Right lobe of liver (tissue), 4 donors: ENCODE data around the gene ING2.

Experiments used
- POLR2A ChIP-seq: fragments of 450-650 bp; IDR thresholded peaks from one replicate; pipeline ENCODE4 v1.6.1; 2017; ENCODE audit warnings: antibody characterized with exemption, mild to moderate bottlenecking
- TF ChIP-seq, protein P1 (sequence below), 4 donors: fragments of 200-600 bp in 3 of 4; fragments of 450-650 bp in 1 of 4; IDR thresholded peaks; one replicate each; pipeline versions ENCODE4 v1.5.1 to v1.8.0; 2016 to 2022; ENCODE audit warnings: antibody characterized with exemption in 4 of 4, mild to moderate bottlenecking in 2 of 4
- donor health status: DM: no; HTN: no; CAD: no.
- donor health status: DM: no; HTN: no; CAD: no.
- donor health status: DM: no; HTN: yes; CAD: no.

DNA sequence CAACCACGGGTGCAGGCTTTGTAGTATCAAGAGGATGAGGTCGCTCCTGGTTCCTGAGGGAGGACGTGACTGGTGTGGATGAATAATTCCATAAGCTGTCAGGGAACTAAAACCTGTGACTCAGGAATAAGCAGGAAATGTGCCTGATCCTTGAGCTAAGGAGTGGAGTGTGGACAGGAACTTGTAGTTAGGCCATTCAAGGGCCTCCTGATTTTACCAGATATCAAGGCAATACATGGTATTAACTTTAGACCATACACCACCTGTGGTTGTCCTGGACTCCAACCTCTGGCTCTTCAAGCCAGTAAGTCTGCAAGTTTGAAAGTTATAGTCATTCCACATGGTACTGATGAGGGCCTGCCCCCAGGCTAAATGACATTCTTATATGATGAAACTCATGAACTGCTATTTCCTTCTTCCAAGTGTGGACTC lies 12.1 kb upstream of the ING2 start:
- no peak for TF ChIP-seq POLR2A
- TF ChIP-seq, protein P1, sequence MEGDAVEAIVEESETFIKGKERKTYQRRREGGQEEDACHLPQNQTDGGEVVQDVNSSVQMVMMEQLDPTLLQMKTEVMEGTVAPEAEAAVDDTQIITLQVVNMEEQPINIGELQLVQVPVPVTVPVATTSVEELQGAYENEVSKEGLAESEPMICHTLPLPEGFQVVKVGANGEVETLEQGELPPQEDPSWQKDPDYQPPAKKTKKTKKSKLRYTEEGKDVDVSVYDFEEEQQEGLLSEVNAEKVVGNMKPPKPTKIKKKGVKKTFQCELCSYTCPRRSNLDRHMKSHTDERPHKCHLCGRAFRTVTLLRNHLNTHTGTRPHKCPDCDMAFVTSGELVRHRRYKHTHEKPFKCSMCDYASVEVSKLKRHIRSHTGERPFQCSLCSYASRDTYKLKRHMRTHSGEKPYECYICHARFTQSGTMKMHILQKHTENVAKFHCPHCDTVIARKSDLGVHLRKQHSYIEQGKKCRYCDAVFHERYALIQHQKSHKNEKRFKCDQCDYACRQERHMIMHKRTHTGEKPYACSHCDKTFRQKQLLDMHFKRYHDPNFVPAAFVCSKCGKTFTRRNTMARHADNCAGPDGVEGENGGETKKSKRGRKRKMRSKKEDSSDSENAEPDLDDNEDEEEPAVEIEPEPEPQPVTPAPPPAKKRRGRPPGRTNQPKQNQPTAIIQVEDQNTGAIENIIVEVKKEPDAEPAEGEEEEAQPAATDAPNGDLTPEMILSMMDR (IDR thresholded peaks at IDR 0.05): no peak
